Stomach smooth muscle (tissue), 2 donors: ENCODE data around the gene CDH23.

Experiments used
- H3K27ac ChIP-seq: one replicate; pipeline ENCODE4 v1.7.0; 2013; ENCODE audit warnings: mild to moderate bottlenecking, low read length, inconsistent platforms
- H3K27me3 ChIP-seq, 2 donors: one replicate each; pipeline ENCODE4 v1.7.0; 2013; ENCODE audit warnings: low read length in 2 of 2; ENCODE audit not compliant: insufficient read depth in 2 of 2, control insufficient read depth in 1 of 2
- H3K36me3 ChIP-seq, 2 donors: one replicate each; pipeline ENCODE4 v1.7.0; 2013; ENCODE audit warnings: low read length in 2 of 2; ENCODE audit not compliant: control insufficient read depth in 2 of 2, insufficient read depth in 2 of 2
- H3K4me1 ChIP-seq: one replicate; pipeline ENCODE4 v1.7.0; 2013; ENCODE audit warnings: low read length; ENCODE audit not compliant: control insufficient read depth, insufficient read depth
- H3K4me3 ChIP-seq, 2 donors: one replicate each; pipeline ENCODE4 v1.7.0; 2013; ENCODE audit warnings: low read length in 2 of 2
- H3K9ac ChIP-seq, 2 donors: one replicate each; pipeline ENCODE4 v1.7.0; 2013; ENCODE audit warnings: low read length in 2 of 2, mild to moderate bottlenecking in 1 of 2
- H3K9me3 ChIP-seq, 2 donors: one replicate each; pipeline ENCODE4 v1.7.0; 2013; ENCODE audit warnings: low read length in 2 of 2; ENCODE audit not compliant: control insufficient read depth in 2 of 2
- donor health status: healthy.
- donor health status: Pancreatic carcinoma.

CDH23 gene

GRCh38 chr10:71767420-71768035, 370.8 kb downstream of the CDH23 start:
- Histone ChIP-seq H3K4me3 (peak overlapping the region in 1 of 2 donors; percentile 29), H3K36me3 (peaks cover 2 to 3% of the 10 kb centered on the region in 2 donors), H3K9ac (peak overlapping the region in 1 of 2 donors; percentile 17), H3K27me3 (no peaks in the 10 kb centered on the region), H3K27ac (peak overlapping the region; percentile 64), H3K4me1 (peaks cover 82% of the 10 kb centered on the region), H3K9me3 (no peaks in the 10 kb centered on the region)

GRCh38 chr10:71769279-71769823, 372.6 kb downstream of the CDH23 start:
- Histone ChIP-seq H3K4me1 (peaks cover 84% of the 10 kb centered on the region), H3K27me3 (no peaks in the 10 kb centered on the region), H3K27ac (peak overlapping the region; percentile 88), H3K36me3 (no peaks in the 10 kb centered on the region), H3K9ac (no peak overlapping the region), H3K9me3 (no peaks in the 10 kb centered on the region), H3K4me3 (peak overlapping the region in 1 of 2 donors; percentile 93)

- Histone ChIP-seq H3K27ac (peak overlapping the region; percentile 88), H3K9ac (no peak overlapping the region), H3K4me1 (peaks cover 78% of the 10 kb centered on the region), H3K36me3 (no peaks in the 10 kb centered on the region), H3K9me3 (no peaks in the 10 kb centered on the region), H3K4me3 (peak overlapping the region in 1 of 2 donors; percentile 93), H3K27me3 (no peaks in the 10 kb centered on the region)
Observed at GRCh38 chr10:71770255-71770654, 373.5 kb downstream of the CDH23 start.

GRCh38 chr10:71770789-71771188, 374.1 kb downstream of the CDH23 start:
- H3K27ac ChIP-seq = peak overlapping the region; percentile 88
- H3K36me3 ChIP-seq = no peaks in the 10 kb centered on the region
- H3K4me3 ChIP-seq = peak overlapping the region; percentile 71 to 93
- H3K4me1 ChIP-seq = peaks cover 73% of the 10 kb centered on the region
- H3K27me3 ChIP-seq = no peaks in the 10 kb centered on the region
- no peaks in the 10 kb centered on the region for H3K9me3 ChIP-seq
- peak overlapping the region in 1 of 2 donors; percentile 14 for H3K9ac ChIP-seq

- Histone ChIP-seq H3K9me3 (no peaks in the 10 kb centered on the region), H3K27me3 (no peaks in the 10 kb centered on the region), H3K4me3 (peak overlapping the region; percentile 71 to 93), H3K9ac (peak overlapping the region in 1 of 2 donors; percentile 14), H3K36me3 (no peaks in the 10 kb centered on the region), H3K4me1 (peaks cover 72% of the 10 kb centered on the region), H3K27ac (peak overlapping the region; percentile 88)
Observed at GRCh38 chr10:71771204-71771603, 374.5 kb downstream of the CDH23 start.

GRCh38 chr10:71771821-71772617, 375.3 kb downstream of the CDH23 start:
- Histone ChIP-seq H3K9me3 (no peaks in the 10 kb centered on the region), H3K9ac (peak overlapping the region; percentile 86), H3K4me1 (peaks cover 64% of the 10 kb centered on the region)

GRCh38 chr10:71772832-71773220, 376.1 kb downstream of the CDH23 start:
- peak overlapping the region; percentile 86 for H3K9ac ChIP-seq
- no peaks in the 10 kb centered on the region for H3K36me3 ChIP-seq
- H3K27me3 ChIP-seq = no peaks in the 10 kb centered on the region
- peak overlapping the region; percentile 71 to 93 for H3K4me3 ChIP-seq
- H3K9me3 ChIP-seq = no peaks in the 10 kb centered on the region
- H3K4me1 ChIP-seq = peaks cover 56% of the 10 kb centered on the region
- H3K27ac ChIP-seq = peak overlapping the region; percentile 88

More at GRCh38 chr10:71771821-71772617, 375.3 kb downstream of the CDH23 start:
- Histone ChIP-seq H3K36me3 (no peaks in the 10 kb centered on the region), H3K27ac (peak overlapping the region; percentile 88), H3K27me3 (no peaks in the 10 kb centered on the region), H3K4me3 (peak overlapping the region; percentile 71 to 93)

GRCh38 chr10:71773221-71773971, 376.7 kb downstream of the CDH23 start, which contains the start of gene VSIR:
VSIR (minus strand) TSS chr10:71773520; CDS start chr10:71773439, 81 bp downstream.
- no peaks in the 10 kb centered on the region for H3K9me3 ChIP-seq
- H3K4me1 ChIP-seq = peaks cover 52% of the 10 kb centered on the region
- H3K4me3 ChIP-seq = peak within 1 kb of the TSS; percentile 71 to 93
- H3K9ac ChIP-seq = peak within 1 kb of the TSS; percentile 86
- H3K27ac ChIP-seq = peak within 1 kb of the TSS; percentile 88
- H3K27me3 ChIP-seq = no peaks in the 10 kb centered on the region
- no peaks in the 10 kb centered on the region for H3K36me3 ChIP-seq

- peaks cover 38% of the 10 kb centered on the region for H3K4me1 ChIP-seq
- no peaks in the 10 kb centered on the region for H3K9me3 ChIP-seq
- no peaks in the 10 kb centered on the region for H3K27me3 ChIP-seq
- H3K4me3 ChIP-seq = no peak overlapping the region
- no peaks in the 10 kb centered on the region for H3K36me3 ChIP-seq
- no peak overlapping the region for H3K27ac ChIP-seq
- no peak overlapping the region for H3K9ac ChIP-seq
Observed at GRCh38 chr10:71774916-71775702, 378.4 kb downstream of the CDH23 start.
